ENCODE measurements around the gene TDG.

GRCh38 chr12:103966736-103967135 lies 1.1 kb downstream of the TDG start:
- TF ChIP-seq CTCF (conservative IDR thresholded peaks at IDR 0.05; ENCODE audit: low read length) (no peak), EZH2phosphoT487 (IDR thresholded peaks at IDR 0.05; ENCODE audit: borderline replicate concordance, low read depth, low read length) (no peak)

All from OCI-LY7 (cell line).